Measurements from ENCODE around the gene LHX8. TPM values are rescaled to one million over a fixed set of nuclear protein-coding genes. Genes with fewer than 3 reads are reported as not detected.

LHX8 gene
- polyA plus RNA-seq, 1 donor from 2014 or later = 11.1 TPM

- no peaks in the 10 kb centered on the region for H3K9me2 ChIP-seq (ENCODE audit: insufficient read depth, low read length)
- no peak overlapping the region for H3K27ac ChIP-seq (ENCODE audit: low read length)
- H3K9me3 ChIP-seq (ENCODE audit: low read length) = no peaks in the 10 kb centered on the region
- H3K79me2 ChIP-seq (replicated peaks; ENCODE audit: insufficient read depth, low read length) = no peaks in the 10 kb centered on the region
- no peak for TF ChIP-seq EZH2 (IDR thresholded peaks at IDR 0.05; ENCODE audit: borderline replicate concordance, insufficient read depth, low read length, poor library complexity, severe bottlenecking)
- TF ChIP-seq MXI1 (conservative IDR thresholded peaks at IDR 0.05; ENCODE audit: poor library complexity, severe bottlenecking) = no peak
- no peak for TF ChIP-seq TAF1 (IDR thresholded peaks at IDR 0.05; ENCODE audit: low read depth)
- TF ChIP-seq CTCF (IDR thresholded peaks at IDR 0.05; ENCODE audit: poor library complexity, severe bottlenecking) = no peak
- TF ChIP-seq REST (IDR thresholded peaks at IDR 0.05; ENCODE audit: borderline replicate concordance) = no peak
- TF ChIP-seq SMC3 (conservative IDR thresholded peaks at IDR 0.05; ENCODE audit: poor library complexity) = no peak
- no peak for TF ChIP-seq POLR2AphosphoS5 (IDR thresholded peaks at IDR 0.05)
- TF ChIP-seq EP300 (conservative IDR thresholded peaks at IDR 0.05; ENCODE audit: poor library complexity, severe bottlenecking) = no peak
- no peak for TF ChIP-seq RAD21 (conservative IDR thresholded peaks at IDR 0.05)
- no peaks in the 10 kb centered on the region for H3K27me3 ChIP-seq (ENCODE audit: insufficient read depth, low read depth, low read length)
- H3K9ac ChIP-seq (ENCODE audit: low read length) = no peak overlapping the region
- H3K4me3 ChIP-seq (ENCODE audit: low read length) = no peak overlapping the region
- no peaks in the 10 kb centered on the region for H4K20me1 ChIP-seq (ENCODE audit: insufficient read depth)
- H3K4me2 ChIP-seq (ENCODE audit: low read length) = no peak overlapping the region
- H3F3A ChIP-seq (ENCODE audit: insufficient read depth, low read length, poor library complexity, severe bottlenecking) = no peaks in the 10 kb centered on the region
- H3K36me3 ChIP-seq (ENCODE audit: insufficient read depth, low read length) = no peaks in the 10 kb centered on the region
- no peak overlapping the region for H2AFZ ChIP-seq (ENCODE audit: low read depth, low read length)
Measured at GRCh38 chr1:75188892-75189291, 54.7 kb downstream of the LHX8 start.

GRCh38 chr1:75198163-75198562, 64.0 kb downstream of the LHX8 start:
- H3K4me2 ChIP-seq (ENCODE audit: low read length) = no peak overlapping the region
- TF ChIP-seq EP300 (conservative IDR thresholded peaks at IDR 0.05; ENCODE audit: poor library complexity, severe bottlenecking) = no peak
- no peak for TF ChIP-seq CTCF (IDR thresholded peaks at IDR 0.05; ENCODE audit: poor library complexity, severe bottlenecking)
- TF ChIP-seq TAF1 (IDR thresholded peaks at IDR 0.05; ENCODE audit: low read depth) = no peak
- TF ChIP-seq RAD21 (conservative IDR thresholded peaks at IDR 0.05) = no peak
- no peak for TF ChIP-seq POLR2AphosphoS5 (IDR thresholded peaks at IDR 0.05)
- no peak for TF ChIP-seq REST (IDR thresholded peaks at IDR 0.05; ENCODE audit: borderline replicate concordance)
- no peak for TF ChIP-seq SMC3 (conservative IDR thresholded peaks at IDR 0.05; ENCODE audit: poor library complexity)
- TF ChIP-seq MXI1 (conservative IDR thresholded peaks at IDR 0.05; ENCODE audit: poor library complexity, severe bottlenecking) = no peak
- no peak for TF ChIP-seq EZH2 (IDR thresholded peaks at IDR 0.05; ENCODE audit: borderline replicate concordance, insufficient read depth, low read length, poor library complexity, severe bottlenecking)
- no peaks in the 10 kb centered on the region for H3K36me3 ChIP-seq (ENCODE audit: insufficient read depth, low read length)
- H2AFZ ChIP-seq (ENCODE audit: low read depth, low read length) = no peak overlapping the region
- H4K20me1 ChIP-seq (ENCODE audit: insufficient read depth) = no peaks in the 10 kb centered on the region
- H3F3A ChIP-seq (ENCODE audit: insufficient read depth, low read length, poor library complexity, severe bottlenecking) = no peaks in the 10 kb centered on the region
- H3K9me3 ChIP-seq (ENCODE audit: low read length) = no peaks in the 10 kb centered on the region
- H3K9me2 ChIP-seq (ENCODE audit: insufficient read depth, low read length) = no peaks in the 10 kb centered on the region
- no peaks in the 10 kb centered on the region for H3K27me3 ChIP-seq (ENCODE audit: insufficient read depth, low read depth, low read length)
- no peak overlapping the region for H3K4me3 ChIP-seq (ENCODE audit: low read length)
- H3K9ac ChIP-seq (ENCODE audit: low read length) = no peak overlapping the region
- no peaks in the 10 kb centered on the region for H3K79me2 ChIP-seq (replicated peaks; ENCODE audit: insufficient read depth, low read length)
- H3K27ac ChIP-seq (ENCODE audit: low read length) = no peak overlapping the region

All from neural cell (in vitro differentiated cells).